ENCODE results near the gene RSRP1.

GRCh38 chr1:25196830-25197229, 50.4 kb downstream of the RSRP1 start:
- TF ChIP-seq EZH2phosphoT487 (conservative IDR thresholded peaks at IDR 0.05; ENCODE audit: low read length) = no peak
- no peak for TF ChIP-seq CTCF (IDR thresholded peaks at IDR 0.05; ENCODE audit: insufficient read depth, low read length, poor library complexity, severe bottlenecking)
